HCT116 (cell line): ENCODE measurements around the gene NCKAP5L. TPM values are rescaled to one million over a fixed set of nuclear protein-coding genes. Genes with fewer than 3 reads are reported as not detected.

Experiments used
- ATAC-seq: fragments of 200-7000 bp; cut with Tn5 transposase; 2 replicates; pipeline ENCODE4 v1.9.1; 2020; ENCODE audit warnings: mild to moderate bottlenecking, moderate library complexity
- BruUV-seq: library from RNA; stranded (reverse); fragments of 400-500 nt; replicated peaks from 2 replicates; lab custom pipeline; 2021; lab: Mats Ljungman, UMichigan
- CTCF ChIA-PET: fragments of 300-600 bp; sonication (Branson Sonifier 250); formaldehyde crosslinking; loops from one replicate; lab custom pipeline; 2021; ENCODE audit warnings: antibody characterized with exemption; lab: Charles Lee
- POLR2A ChIA-PET: fragments of 300-600, 350-600 bp; sonication (Branson Sonifier 250); formaldehyde crosslinking; loops from one replicate; lab custom pipeline; 2021; ENCODE audit warnings: antibody characterized with exemption; lab: Charles Lee
- RAD21 ChIA-PET, 2 experiments: fragments of 300-600 bp; sonication (Branson Sonifier 250); formaldehyde crosslinking; loops; one replicate each; lab custom pipeline; 2023; ENCODE audit warnings: low total read pairs in 2 of 2; ENCODE audit not compliant: uncharacterized antibody in 2 of 2, unreplicated experiment in 2 of 2, low non-redundant PET in 1 of 2; lab: Charles Lee
- DNase-seq: peaks from one replicate; pipeline ENCODE4 v3.0.0-alpha.2; 2010; ENCODE audit warnings: low read depth, low spot score
- H2AFZ ChIP-seq: fragments of 200-600 bp; shearing (Covaris generic), sonication (generic); 2 replicates; pipeline ENCODE4 v1.6.1; 2017; ENCODE audit warnings: low read depth, mixed run types, mixed read lengths, antibody characterized with exemption, low read length; ENCODE audit not compliant: poor library complexity, severe bottlenecking
- H3K27ac ChIP-seq: 2 replicates; pipeline ENCODE4 v1.5.1; 2012; ENCODE audit warnings: low read depth, low read length
- H3K27me3 ChIP-seq: fragments of 200-600 bp; sonication (generic); 2 replicates; pipeline ENCODE4 v1.6.1; 2016; ENCODE audit warnings: mixed run types, low read length, mixed read lengths; ENCODE audit not compliant: insufficient read depth
- H3K36me3 ChIP-seq, 2 experiments: fragments of 200-500 bp in 1 of 2; fragments of 200-600 bp in 1 of 2; sonication (Bioruptor generic) in 1 of 2; sonication (generic) in 1 of 2; 2 replicates each; pipeline versions ENCODE4 v1.5.1 to v1.6.1; 2014 to 2016; ENCODE audit warnings: low read length in 2 of 2, inconsistent platforms in 1 of 2, mixed read lengths in 1 of 2, mixed run types in 1 of 2; ENCODE audit not compliant: insufficient read depth in 2 of 2, control insufficient read depth in 1 of 2
- H3K4me1 ChIP-seq, 2 experiments: fragments of 200-600 bp in 1 of 2; sonication (generic) in 1 of 2; 2 replicates each; pipeline versions ENCODE4 v1.5.1 to v1.6.1; 2012 to 2017; ENCODE audit warnings: low read length in 2 of 2, inconsistent platforms in 1 of 2, mild to moderate bottlenecking in 1 of 2, mixed read lengths in 1 of 2, mixed run types in 1 of 2, moderate library complexity in 1 of 2; ENCODE audit not compliant: insufficient read depth in 2 of 2, control insufficient read depth in 1 of 2
- H3K4me2 ChIP-seq: fragments of 200-600 bp; sonication (generic); 2 replicates; pipeline ENCODE4 v1.6.1; 2017; ENCODE audit warnings: mixed run types, low read length, mixed read lengths
- H3K4me3 ChIP-seq, 2 experiments: fragments of 200-600 bp in 1 of 2; sonication (generic) in 1 of 2; replicated peaks in 1 of 2; 2 replicates each; pipeline ENCODE4 v1.5.1; 2011 to 2016; ENCODE audit warnings: low read length in 2 of 2, control low read depth in 1 of 2, low read depth in 1 of 2, mild to moderate bottlenecking in 1 of 2, mixed read lengths in 1 of 2, mixed run types in 1 of 2
- H3K79me2 ChIP-seq: fragments of 200-600 bp; sonication (generic); 2 replicates; pipeline ENCODE4 v1.6.1; 2017; ENCODE audit warnings: mild to moderate bottlenecking, mixed run types, low read length, moderate library complexity, mixed read lengths; ENCODE audit not compliant: insufficient read depth
- H3K9ac ChIP-seq: fragments of 200-600 bp; sonication (generic); 2 replicates; pipeline ENCODE4 v1.6.1; 2016; ENCODE audit warnings: low read length, mixed read lengths
- H3K9me2 ChIP-seq: fragments of 200-600 bp; sonication (generic), shearing (Covaris generic); 2 replicates; pipeline ENCODE4 v1.6.1; 2017; ENCODE audit warnings: mixed run types, mild to moderate bottlenecking, moderate library complexity; ENCODE audit not compliant: insufficient read depth
- H3K9me3 ChIP-seq, 2 experiments: fragments of 200-500 bp in 1 of 2; fragments of 200-600 bp in 1 of 2; sonication (Bioruptor generic) in 1 of 2; sonication (generic) in 1 of 2; 2 replicates each; pipeline ENCODE4 v1.6.1; 2014 to 2017; ENCODE audit warnings: low read length in 2 of 2, mixed read lengths in 2 of 2, inconsistent platforms in 1 of 2, low read depth in 1 of 2, mild to moderate bottlenecking in 1 of 2, mixed run types in 1 of 2, moderate library complexity in 1 of 2; ENCODE audit not compliant: control insufficient read depth in 1 of 2, insufficient read depth in 1 of 2
- H4K20me1 ChIP-seq: fragments of 200-600 bp; sonication (generic), shearing (Covaris generic); 2 replicates; pipeline ENCODE4 v1.6.1; 2017; ENCODE audit warnings: mixed run types, mild to moderate bottlenecking, moderate library complexity; ENCODE audit not compliant: insufficient read depth
- CBX3 ChIP-seq: IDR thresholded peaks from 2 replicates; pipeline ENCODE4 v1.6.1; 2012; ENCODE audit warnings: low read depth
- CEBPB ChIP-seq: IDR thresholded peaks from 2 replicates; pipeline ENCODE4 v1.6.1; 2012; ENCODE audit warnings: low read depth
- EGR1 ChIP-seq: IDR thresholded peaks from 2 replicates; pipeline ENCODE4 v1.6.1; 2012; ENCODE audit warnings: low read depth
- MAX ChIP-seq: IDR thresholded peaks from 2 replicates; pipeline ENCODE4 v1.6.1; 2012
- SIN3A ChIP-seq: IDR thresholded peaks from 2 replicates; pipeline ENCODE4 v1.6.1; 2012; ENCODE audit warnings: low read depth
- ZBTB33 ChIP-seq: IDR thresholded peaks from 2 replicates; pipeline ENCODE4 v1.6.1; 2011; ENCODE audit warnings: mild to moderate bottlenecking, low read length, moderate library complexity; ENCODE audit not compliant: insufficient replicate concordance; ENCODE audit errors: extremely low read depth
- intact Hi-C: fragments of 100-400 bp; cut with micrococcal nuclease; formaldehyde crosslinking; loops from 2 replicates; pipeline ENCODE4 v1.10.0; 2022
- total RNA-seq: library from RNA; stranded (reverse); gene quantifications from one replicate; pipeline ENCODE4 v1.2.1, GENCODE V29; 2021; ENCODE audit not compliant: unreplicated experiment

Gene NCKAP5L
- total RNA-seq, 1 experiment from 2014 or later = 12.1 TPM

GRCh38 chr12:49777800-49778748 lies 50.1 kb downstream of the NCKAP5L start (continued):
- no peak for TF ChIP-seq ZBTB33

- peak overlapping the region; percentile 62 for H2AFZ ChIP-seq
- H3K9ac ChIP-seq = no peak overlapping the region
- H3K27me3 ChIP-seq = peaks cover 4% of the 10 kb centered on the region; the same call in 1 of the 2 replicates
- DNase-seq = no peak
- H4K20me1 ChIP-seq = no peaks in the 10 kb centered on the region
- no TSS peak for BruUV-seq
- no peaks in the 10 kb centered on the region for H3K36me3 ChIP-seq
- no peaks in the 10 kb centered on the region for H3K79me2 ChIP-seq
- H3K4me3 ChIP-seq = no peak overlapping the region
- ChIA-PET CTCF (interaction anchor here (0.8 to 2.4 kb wide), 14 partner anchors 9 to 293 kb away, joined by 3 to 28 read pairs (median 6); partner anchors contain the start of genes BCDIN3D and TMBIM6), RAD21 (interaction anchor here (0.9 kb wide), 2 partner anchors 65 to 190 kb away, joined by 3 read pairs; no protein-coding TSS in a partner anchor), POLR2A (interaction anchor here (0.8 to 1.5 kb wide), 3 partner anchors 9 to 62 kb away, joined by 4 to 6 read pairs (median 4); partner anchors contain the start of gene NCKAP5L)
- H3K27ac ChIP-seq = no peak overlapping the region
- TF ChIP-seq ZBTB33 (no peak), EGR1 (no peak), CBX3 (no peak), SIN3A (no peak), CEBPB (no peak), MAX (no peak)
- no peaks in the 10 kb centered on the region for H3K9me2 ChIP-seq
- H3K9me3 ChIP-seq = no peaks in the 10 kb centered on the region
- peaks cover 0 to 9% of the 10 kb centered on the region in 2 experiments; a peak in 3 of 4 replicates for H3K4me1 ChIP-seq
- intact Hi-C loops = loop anchor here (2.0 to 10.0 kb wide), 3 partner anchors 187 to 407 kb away; partner anchors contain the start of gene AQP5
- no peak overlapping the region for H3K4me2 ChIP-seq
- no peak for ATAC-seq
These were observed 50.9 kb downstream of the NCKAP5L start for GRCh38 chr12:49777341-49777740.
